Endothelial cell of umbilical vein (primary cell): ENCODE results near the gene FEM1C. TPM values are rescaled to one million over a fixed set of nuclear protein-coding genes. Genes with fewer than 3 reads are reported as not detected.
"Not testable (repeated sequence)": the region's sequence is repeated elsewhere in the genome, so short reads cannot be mapped to it uniquely, and the experiment has no call there.

Experiments
- BruUV-seq: library from RNA; stranded (reverse); fragments of 400-500 nt; replicated peaks from 2 replicates; lab custom pipeline; 2021; lab: Mats Ljungman, UMichigan
- CTCF ChIA-PET: fragments of 300-600, 350-600 bp; sonication (Branson Sonifier 250); formaldehyde crosslinking; loops from one replicate; lab custom pipeline; 2021; ENCODE audit warnings: antibody characterized with exemption, inconsistent platforms; lab: Charles Lee
- POLR2A ChIA-PET: fragments of 300-600, 350-600 bp; sonication (Branson Sonifier 250); formaldehyde crosslinking; loops from one replicate; lab custom pipeline; 2021; ENCODE audit warnings: antibody characterized with exemption, inconsistent platforms; lab: Charles Lee
- DNase-seq: peaks from one replicate; pipeline ENCODE4 v3.0.0-alpha.2; 2011; ENCODE audit warnings: low read depth, low spot score
- FAIRE-seq: peaks from 2 replicates; lab custom pipeline; 2011; peaks lifted over from hg19 to GRCh38; lab: Jason Lieb, UNC
- H2AFZ ChIP-seq: 2 replicates; pipeline ENCODE4 v1.6.0; 2012; ENCODE audit warnings: low read depth, low read length, control low read depth, inconsistent platforms
- H3K27ac ChIP-seq: 2 replicates; pipeline ENCODE4 v1.5.1; 2011; ENCODE audit warnings: low read depth, mild to moderate bottlenecking, control low read depth, low read length, moderate library complexity; ENCODE audit not compliant: insufficient read depth
- H3K27me3 ChIP-seq, 2 experiments: 2 replicates each; pipeline versions ENCODE4 v1.6.0 to v1.6.1; 2011; ENCODE audit warnings: low read length in 2 of 2, mixed read lengths in 1 of 2; ENCODE audit not compliant: control insufficient read depth in 2 of 2, insufficient read depth in 2 of 2
- H3K36me3 ChIP-seq, 2 experiments: 2 replicates in 1 of 2; 3 replicates in 1 of 2; pipeline ENCODE4 v1.5.1; 2011; ENCODE audit warnings: low read length in 2 of 2, mild to moderate bottlenecking in 1 of 2, moderate library complexity in 1 of 2; ENCODE audit not compliant: control insufficient read depth in 2 of 2, insufficient read depth in 2 of 2; ENCODE audit errors: extremely low read depth in 1 of 2
- H3K4me1 ChIP-seq: 3 replicates; pipeline ENCODE4 v1.5.1; 2011; ENCODE audit warnings: mild to moderate bottlenecking, low read length; ENCODE audit not compliant: control insufficient read depth, insufficient read depth; ENCODE audit errors: extremely low read depth
- H3K4me2 ChIP-seq: 2 replicates; pipeline ENCODE4 v1.6.1; 2011; ENCODE audit warnings: low read length, control low read depth, mixed read lengths; ENCODE audit not compliant: insufficient read depth
- H3K4me3 ChIP-seq, 3 experiments: fragments of 200-600 bp in 1 of 3; sonication (generic), shearing (Covaris generic) in 1 of 3; replicated peaks in 1 of 3; 2 replicates each; pipeline ENCODE4 v1.5.1; 2011 to 2016; ENCODE audit warnings: control low read depth in 3 of 3, low read length in 3 of 3, mild to moderate bottlenecking in 2 of 3, inconsistent platforms in 1 of 3, low read depth in 1 of 3, moderate library complexity in 1 of 3; ENCODE audit not compliant: insufficient read depth in 1 of 3
- H3K79me2 ChIP-seq: 2 replicates; pipeline ENCODE4 v1.6.0; 2012; ENCODE audit warnings: low read length, inconsistent platforms; ENCODE audit not compliant: control insufficient read depth, insufficient read depth
- H3K9ac ChIP-seq: replicated peaks from 2 replicates; pipeline ENCODE3; 2011; ENCODE audit warnings: low read length, control low read depth; ENCODE audit not compliant: insufficient read depth; ENCODE audit errors: extremely low read depth
- H3K9me1 ChIP-seq: replicated peaks from 3 replicates; pipeline ENCODE4 v1.6.0; 2011; ENCODE audit warnings: mild to moderate bottlenecking, low read length; ENCODE audit not compliant: control insufficient read depth, insufficient read depth; ENCODE audit errors: extremely low read depth
- H3K9me3 ChIP-seq: replicated peaks from 2 replicates; pipeline ENCODE4 v1.5.1; 2012; ENCODE audit warnings: low read length, inconsistent platforms; ENCODE audit not compliant: control insufficient read depth, insufficient read depth
- H4K20me1 ChIP-seq: replicated peaks from 2 replicates; pipeline ENCODE3; 2011; ENCODE audit warnings: mild to moderate bottlenecking, low read length; ENCODE audit not compliant: control insufficient read depth, insufficient read depth; ENCODE audit errors: extremely low read depth
- CTCF ChIP-seq, 2 donors: IDR thresholded peaks; 1 replicate in 1 of 2; 2 replicates in 1 of 2; pipeline ENCODE4 v1.5.1; 2011; ENCODE audit warnings: low read length in 2 of 2, mild to moderate bottlenecking in 2 of 2, moderate library complexity in 2 of 2, control low read depth in 1 of 2, inconsistent platforms in 1 of 2, low read depth in 1 of 2; ENCODE audit not compliant: insufficient read depth in 1 of 2; ENCODE audit errors: extremely low read depth in 1 of 2
- EZH2 ChIP-seq: IDR thresholded peaks from 2 replicates; pipeline ENCODE4 v1.6.1; 2012; ENCODE audit warnings: borderline replicate concordance, low read depth, mild to moderate bottlenecking, moderate library complexity, low read length, inconsistent platforms; ENCODE audit not compliant: severe bottlenecking
- FOS ChIP-seq: IDR thresholded peaks from 2 replicates; pipeline ENCODE4 v1.6.1; 2011; ENCODE audit warnings: mild to moderate bottlenecking, low read length, moderate library complexity, borderline replicate concordance; ENCODE audit not compliant: insufficient read depth
- GATA2 ChIP-seq: IDR thresholded peaks from 2 replicates; pipeline ENCODE4 v1.7.0; 2011; ENCODE audit warnings: low read depth, mild to moderate bottlenecking, moderate library complexity, mixed read lengths, low read length; ENCODE audit not compliant: insufficient read length, insufficient read depth
- JUN ChIP-seq: IDR thresholded peaks from 2 replicates; pipeline ENCODE4 v1.6.1; 2011; ENCODE audit warnings: borderline replicate concordance, low read depth; ENCODE audit not compliant: insufficient read length, insufficient read depth
- MAX ChIP-seq: IDR thresholded peaks from 2 replicates; pipeline ENCODE4 v1.6.1; 2011; ENCODE audit not compliant: insufficient read depth, insufficient read length
- MYC ChIP-seq: IDR thresholded peaks from one replicate; pipeline ENCODE4 v1.6.1; 2011; ENCODE audit warnings: mild to moderate bottlenecking, low read depth, low read length
- POLR2A ChIP-seq: IDR thresholded peaks from 2 replicates; pipeline ENCODE4 v1.6.1; 2012; ENCODE audit warnings: low read depth, mild to moderate bottlenecking, control low read depth, low read length
- POLR2AphosphoS5 ChIP-seq: IDR thresholded peaks from 2 replicates; pipeline ENCODE4 v1.6.1; 2012; ENCODE audit warnings: low read depth, mild to moderate bottlenecking, control low read depth, low read length, moderate library complexity; ENCODE audit not compliant: insufficient read depth
- dilution Hi-C: fragments of 300-500 bp; cut with MboI; formaldehyde crosslinking; loops from one replicate; pipeline ENCODE4 v1.15.0; 2019; ENCODE audit warnings: low sequenced_read_pairs; ENCODE audit not compliant: extremely low pct_ligation_motif_present
- intact Hi-C: fragments of 100-400 bp; cut with micrococcal nuclease; formaldehyde crosslinking; loops from one replicate; pipeline ENCODE4 v1.10.0; 2022
- polyA plus RNA-seq, 4 experiments: library from polyadenylated mRNA; depleted of rRNA in 3 of 4; stranded (reverse) in 3 of 4; unstranded in 1 of 4; fragments of >200 nt; gene quantifications; 2 replicates each; pipeline versions ENCODE4 v1.2.1 to v1.2.3, GENCODE V29; 2011 to 2012; ENCODE audit warnings: missing spikeins in 1 of 4
- total RNA-seq: library from RNA; stranded (reverse); gene quantifications from 2 replicates; pipeline ENCODE4 v1.2.3, GENCODE V29; 2021

Gene FEM1C
- total and polyA plus RNA-seq, 2 donors (not counting 3 experiments of a cell fraction or from before 2014, with no cell fraction given) = 6.2 to 16.0 TPM

- POLR2A ChIA-PET = no interaction called here
These were observed 64.3 kb downstream of the FEM1C start for GRCh38 chr5:115480271-115480670.

GRCh38 chr5:115479166-115479873, 65.3 kb downstream of the FEM1C start:
- H3K9me3 ChIP-seq, H3K4me2 ChIP-seq, BruUV-seq, FAIRE-seq, H3K27ac ChIP-seq, CTCF ChIA-PET, intact Hi-C loops, H3K4me1 ChIP-seq, H3K9ac ChIP-seq, H3K9me1 ChIP-seq, dilution Hi-C loops, H3K36me3 ChIP-seq, DNase-seq, POLR2A ChIA-PET, H2AFZ ChIP-seq, H3K27me3 ChIP-seq, H3K79me2 ChIP-seq, H3K4me3 ChIP-seq, H4K20me1 ChIP-seq: not testable (repeated sequence)

More at GRCh38 chr5:115480271-115480670, 64.3 kb downstream of the FEM1C start:
- H3K36me3 ChIP-seq = no peaks in the 10 kb centered on the region
- no peaks in the 10 kb centered on the region for H3K9me3 ChIP-seq
- H2AFZ ChIP-seq = no peak overlapping the region
- CTCF ChIA-PET = no interaction called here
- BruUV-seq = no TSS peak
- no peak overlapping the region for H3K27ac ChIP-seq
- H3K4me3 ChIP-seq = no peak overlapping the region
- no peaks in the 10 kb centered on the region for H3K4me1 ChIP-seq
- dilution Hi-C loops (no loop called here), intact Hi-C loops (no loop called here)
- H3K79me2 ChIP-seq = no peaks in the 10 kb centered on the region
- no peaks in the 10 kb centered on the region for H4K20me1 ChIP-seq
- no peaks in the 10 kb centered on the region for H3K27me3 ChIP-seq
- TF ChIP-seq MAX (no peak), GATA2 (no peak), FOS (no peak), MYC (no peak), POLR2AphosphoS5 (no peak), EZH2 (no peak), POLR2A (no peak), CTCF (IDR thresholded peaks at IDR 0.05; ENCODE audit: extremely low read depth in 1 of 2, insufficient read depth in 1 of 2, low read depth in 1 of 2, low read length in 2 of 2) (no peak), JUN (no peak)
- no peaks in the 10 kb centered on the region for H3K9me1 ChIP-seq
- DNase-seq = no peak
- H3K9ac ChIP-seq = no peak overlapping the region
- FAIRE-seq = no peak
- no peak overlapping the region for H3K4me2 ChIP-seq
